Activated CD8-positive, alpha-beta memory T cell treated with anti-CD3 and anti-CD28 coated beads, Interleukin-2, amount 50 U/mL, for 48 hours (primary cell): ENCODE measurements around the gene MFAP3L.

ENCODE experiments used
- DNase-seq: peaks from one replicate; pipeline ENCODE4 v3.0.0-alpha.2; 2020

MFAP3L gene

GRCh38 chr4:170017252-170017651 lies 8.9 kb downstream of the MFAP3L start:
- DNase-seq = no peak

- DNase-seq = no peak
These were observed 10.9 kb downstream of the MFAP3L start for GRCh38 chr4:170015285-170015684.

DNA sequence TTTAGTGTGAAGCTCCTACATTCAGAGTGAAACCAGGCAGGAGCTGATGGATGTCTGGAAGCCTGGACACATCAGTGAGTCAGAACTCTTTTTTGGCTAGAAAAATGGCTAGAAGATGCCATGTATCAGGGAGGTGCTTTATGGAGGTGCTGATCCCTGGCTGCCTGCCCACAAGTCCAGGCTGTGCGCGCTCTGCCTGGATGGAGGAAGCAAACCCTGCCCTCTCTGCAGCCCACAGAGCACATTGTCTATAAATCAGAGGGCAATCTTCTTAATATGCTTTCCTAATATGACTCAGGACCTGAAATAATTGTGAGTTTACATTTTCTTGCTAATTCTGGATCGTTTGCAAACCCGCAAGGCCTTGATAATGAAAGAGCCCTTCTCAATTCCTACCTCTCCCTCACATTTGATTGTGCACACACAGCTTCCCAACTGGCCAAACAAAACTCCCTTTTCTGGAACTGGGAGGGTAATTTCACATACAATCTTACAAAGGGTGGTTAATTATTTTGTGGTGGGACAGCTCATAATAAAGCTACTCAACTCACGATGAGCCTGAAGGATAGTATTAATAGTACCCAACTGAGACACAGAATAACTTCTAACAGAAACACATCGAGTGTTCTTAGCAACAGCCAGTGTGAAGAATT lies 11.7 kb downstream of the MFAP3L start:
- DNase-seq = no peak

DNA sequence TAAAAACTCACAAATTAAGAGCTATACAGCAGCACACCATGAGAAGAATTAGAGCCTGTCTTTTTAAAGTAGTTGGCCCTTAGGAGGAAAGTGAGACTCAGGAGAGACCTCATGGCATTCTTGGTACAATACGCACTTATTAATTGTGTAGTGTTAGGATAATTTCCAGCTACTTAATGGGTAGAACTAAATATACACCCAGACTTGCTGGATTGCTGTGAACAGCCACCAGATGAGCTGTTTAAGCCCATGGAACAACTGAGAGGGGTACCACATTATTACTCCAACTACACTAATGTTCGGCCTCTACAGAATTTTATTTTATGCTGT lies 13.6 kb downstream of the MFAP3L start:
- DNase-seq = no peak

DNA sequence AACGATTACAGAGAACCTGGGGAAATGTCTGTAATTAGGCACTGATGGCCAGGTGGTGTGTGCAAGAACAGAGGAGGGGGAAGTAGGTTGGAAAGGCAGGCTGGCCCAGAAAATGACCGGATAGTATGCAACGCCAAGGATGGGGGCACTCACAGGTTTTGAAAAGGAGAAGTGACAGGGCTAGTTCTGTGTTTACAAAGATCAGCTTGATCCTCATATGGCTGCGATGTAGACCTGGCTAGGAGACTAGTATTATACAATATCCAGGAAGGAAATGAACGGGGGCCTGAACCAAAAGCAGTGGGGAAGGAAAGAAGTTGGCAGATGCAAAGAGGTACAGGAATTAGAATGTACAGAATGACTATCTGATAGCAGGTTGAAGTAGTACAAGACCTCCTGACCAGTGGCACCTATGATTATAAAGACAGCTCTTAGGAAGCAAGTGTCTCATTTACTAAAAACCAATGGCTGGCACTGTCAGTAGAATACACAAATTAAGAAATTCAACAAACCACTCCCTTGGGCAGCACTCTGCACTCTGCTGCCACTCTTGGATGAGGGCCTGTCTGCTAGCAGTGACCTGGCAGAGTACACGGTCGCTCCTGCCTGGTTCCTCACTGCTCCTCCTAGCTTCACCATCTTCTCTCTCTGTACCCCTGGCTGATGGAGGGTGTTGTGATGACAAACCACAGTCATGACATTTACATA lies 14.1 kb downstream of the MFAP3L start:
- DNase-seq = no peak

DNA sequence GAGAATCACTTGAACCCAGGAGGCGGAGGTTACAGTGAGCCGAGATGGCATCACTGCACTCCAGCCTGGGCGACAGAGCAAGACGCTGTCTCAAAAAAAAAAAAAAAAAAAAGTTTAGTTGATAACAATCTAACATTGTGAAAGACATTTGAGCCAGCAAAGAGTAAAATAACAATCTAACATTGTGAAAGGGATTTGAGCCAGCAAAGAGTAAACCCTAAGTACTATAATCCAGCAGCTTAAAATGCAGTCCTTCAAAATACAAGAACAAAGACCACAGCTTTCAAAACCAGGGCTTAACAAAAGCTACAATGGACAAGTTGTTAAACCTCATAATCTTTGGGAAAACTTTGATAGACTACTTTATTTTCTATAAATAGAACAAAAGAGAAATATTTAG lies 16.9 kb downstream of the MFAP3L start:
- DNase-seq = no peak

DNA sequence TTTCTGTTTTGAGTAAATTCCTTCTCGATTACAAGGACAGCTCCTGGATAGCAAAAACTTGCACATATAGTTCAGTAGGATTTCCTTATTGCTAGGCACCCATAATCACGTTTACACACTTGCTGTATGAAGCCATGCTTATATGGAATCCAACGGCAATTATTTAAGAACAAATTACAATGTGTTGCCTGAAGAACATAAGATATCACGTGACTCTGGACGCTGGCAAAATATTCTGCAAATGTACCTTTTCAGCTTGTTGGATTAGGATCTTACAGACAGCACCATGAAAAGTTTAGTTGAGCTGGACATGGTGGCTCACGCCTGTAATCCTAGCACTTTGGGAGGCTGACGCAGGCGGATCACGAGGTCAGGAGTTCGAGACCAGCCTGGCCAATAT lies 17.4 kb downstream of the MFAP3L start:
- no peak for DNase-seq

- DNase-seq = no peak
These were observed 17.8 kb downstream of the MFAP3L start for GRCh38 chr4:170008371-170008770.

GRCh38 chr4:170007113-170007512 lies 19.1 kb downstream of the MFAP3L start:
- no peak for DNase-seq

DNA sequence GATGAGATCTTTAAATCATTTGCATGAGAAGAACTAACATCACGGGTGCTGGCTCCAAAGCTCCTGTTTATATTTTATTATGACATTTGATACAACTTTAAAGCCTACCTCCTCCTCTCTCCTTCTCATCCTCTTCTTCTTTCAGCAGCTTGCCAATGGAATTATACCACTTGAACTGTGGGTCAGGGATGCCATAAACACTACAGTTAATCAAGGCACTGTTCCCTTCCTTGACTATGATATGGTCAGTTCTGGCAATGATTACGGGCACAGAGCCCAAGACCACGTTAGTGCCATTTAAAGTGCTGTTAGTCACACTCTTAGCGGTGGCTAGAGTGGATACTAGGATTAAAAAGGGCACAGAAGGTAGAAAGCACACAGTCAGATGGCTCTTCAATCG lies 20.7 kb downstream of the MFAP3L start:
- no peak for DNase-seq

DNA sequence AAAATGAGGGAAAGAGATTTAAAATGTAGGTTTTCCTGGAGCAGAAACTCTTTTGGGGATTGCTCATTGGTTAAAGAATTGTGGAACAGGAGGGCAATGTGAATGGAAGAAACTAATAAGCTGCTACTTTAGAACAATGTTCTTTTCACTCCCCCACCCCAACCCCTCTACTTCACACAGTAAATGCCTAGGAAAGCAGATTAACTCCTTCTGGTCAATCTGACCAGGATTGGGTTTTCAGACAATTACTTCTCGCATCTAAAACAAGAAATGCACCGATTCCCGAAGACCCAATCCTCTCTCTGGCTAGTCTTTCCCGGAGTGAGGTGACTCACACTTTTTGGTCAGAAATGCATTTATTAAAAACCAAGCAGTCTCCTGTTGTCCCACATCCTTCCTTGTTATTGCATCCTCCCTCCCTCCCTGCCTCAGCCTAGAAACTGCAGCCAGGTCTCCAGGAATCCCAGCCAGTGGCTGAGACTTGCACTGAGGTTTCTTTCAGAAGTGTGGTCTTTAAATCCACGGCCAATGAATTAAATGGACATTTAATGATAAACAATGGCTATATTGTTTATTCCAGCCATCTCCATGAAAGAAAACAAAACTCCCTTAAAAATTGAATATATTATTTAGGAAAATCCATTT lies 21.4 kb downstream of the MFAP3L start:
- DNase-seq = no peak

DNA sequence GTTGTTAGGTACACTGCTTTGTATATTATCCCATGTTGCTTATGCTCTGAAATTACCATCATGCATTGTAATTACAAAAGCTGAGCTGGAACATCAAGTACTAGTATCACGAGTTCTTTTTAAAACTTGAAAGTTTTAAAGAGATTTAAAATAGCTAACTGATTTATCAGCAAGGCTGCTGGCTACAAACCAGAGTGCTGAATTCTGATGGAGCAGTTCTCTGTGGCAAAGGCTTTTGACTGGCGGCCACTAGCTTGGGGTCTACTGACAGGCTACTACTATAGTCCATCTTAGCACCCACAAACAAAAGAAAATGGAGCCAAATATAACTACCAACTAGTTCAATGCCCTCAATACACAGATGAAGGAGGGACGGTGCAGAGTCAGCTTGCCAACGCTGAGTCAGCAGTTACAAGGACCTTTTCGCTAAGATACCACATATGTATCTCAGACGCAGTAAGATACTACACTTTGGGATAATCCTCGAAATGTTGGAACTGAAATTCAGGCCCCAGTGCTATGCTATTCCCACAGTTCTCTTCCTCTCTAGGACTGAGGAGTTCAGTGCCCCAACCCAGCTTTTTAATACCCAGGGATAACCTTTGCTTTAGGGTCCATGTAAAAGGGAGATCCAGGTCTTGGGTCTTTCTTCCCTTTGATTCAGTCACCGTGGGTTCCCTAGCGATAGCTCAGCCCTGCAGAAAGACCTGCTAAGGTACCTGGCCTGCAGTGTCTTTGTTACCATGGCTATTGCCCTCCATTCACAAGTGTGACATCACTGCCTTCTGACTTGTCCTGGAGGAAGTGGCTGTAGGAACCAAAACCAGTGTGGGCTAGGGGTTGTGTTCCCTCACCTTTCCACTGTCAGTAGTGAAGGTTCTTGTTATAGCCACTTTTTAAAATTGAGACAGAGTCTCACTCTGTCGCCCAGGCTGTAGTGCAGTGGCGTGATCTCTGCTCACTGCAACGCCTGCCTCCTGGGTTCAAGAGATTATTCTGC lies 22.8 kb downstream of the MFAP3L start:
- no peak for DNase-seq

DNA sequence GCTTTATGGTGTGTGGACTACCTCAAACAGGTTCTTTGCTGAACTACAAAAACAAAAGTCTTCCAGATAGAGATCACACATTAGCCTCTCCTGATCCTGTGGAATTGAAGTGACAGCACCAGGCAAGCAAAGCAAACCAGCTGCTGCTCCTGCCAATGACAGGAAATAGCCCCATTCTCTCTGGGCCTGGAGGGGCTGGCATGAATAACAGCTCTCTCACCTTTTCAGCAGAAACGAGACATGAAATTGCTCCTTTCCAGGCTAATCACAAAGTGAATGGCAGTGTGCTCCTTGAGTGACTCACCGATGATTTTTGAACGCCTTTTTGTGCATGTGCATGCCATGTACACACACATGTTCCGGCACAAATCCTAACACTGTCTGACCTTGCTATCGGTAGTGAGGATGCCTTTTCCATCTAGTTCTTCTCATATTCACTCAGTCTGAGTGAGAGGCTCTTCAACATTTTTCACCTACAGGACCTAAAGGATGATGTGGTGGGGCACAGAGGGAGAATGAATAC lies 24.4 kb downstream of the MFAP3L start:
- no peak for DNase-seq

GRCh38 chr4:170001011-170001744 lies 25.0 kb downstream of the MFAP3L start:
- no peak for DNase-seq

DNA sequence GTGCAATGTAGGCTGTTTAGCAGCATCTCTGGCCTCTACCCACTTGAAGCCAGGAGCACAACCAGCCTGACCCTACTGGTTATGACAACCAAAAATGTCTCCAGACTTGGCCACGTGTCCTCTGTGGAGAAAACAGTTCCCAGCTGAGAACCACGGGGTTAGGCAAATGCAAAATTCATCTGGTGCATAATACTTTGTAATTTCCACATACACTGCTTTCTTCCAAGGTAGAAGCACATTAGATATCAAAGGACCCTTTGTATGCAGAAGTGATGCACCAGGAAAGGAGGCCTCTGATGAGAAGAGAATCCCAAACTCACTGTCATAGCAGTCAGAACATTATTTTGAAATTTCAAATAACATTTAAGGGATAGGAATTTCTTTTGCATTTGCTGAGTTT lies 26.3 kb downstream of the MFAP3L start:
- no peak for DNase-seq

- DNase-seq = no peak
These were observed 27.2 kb downstream of the MFAP3L start for GRCh38 chr4:169998981-169999380.

DNA sequence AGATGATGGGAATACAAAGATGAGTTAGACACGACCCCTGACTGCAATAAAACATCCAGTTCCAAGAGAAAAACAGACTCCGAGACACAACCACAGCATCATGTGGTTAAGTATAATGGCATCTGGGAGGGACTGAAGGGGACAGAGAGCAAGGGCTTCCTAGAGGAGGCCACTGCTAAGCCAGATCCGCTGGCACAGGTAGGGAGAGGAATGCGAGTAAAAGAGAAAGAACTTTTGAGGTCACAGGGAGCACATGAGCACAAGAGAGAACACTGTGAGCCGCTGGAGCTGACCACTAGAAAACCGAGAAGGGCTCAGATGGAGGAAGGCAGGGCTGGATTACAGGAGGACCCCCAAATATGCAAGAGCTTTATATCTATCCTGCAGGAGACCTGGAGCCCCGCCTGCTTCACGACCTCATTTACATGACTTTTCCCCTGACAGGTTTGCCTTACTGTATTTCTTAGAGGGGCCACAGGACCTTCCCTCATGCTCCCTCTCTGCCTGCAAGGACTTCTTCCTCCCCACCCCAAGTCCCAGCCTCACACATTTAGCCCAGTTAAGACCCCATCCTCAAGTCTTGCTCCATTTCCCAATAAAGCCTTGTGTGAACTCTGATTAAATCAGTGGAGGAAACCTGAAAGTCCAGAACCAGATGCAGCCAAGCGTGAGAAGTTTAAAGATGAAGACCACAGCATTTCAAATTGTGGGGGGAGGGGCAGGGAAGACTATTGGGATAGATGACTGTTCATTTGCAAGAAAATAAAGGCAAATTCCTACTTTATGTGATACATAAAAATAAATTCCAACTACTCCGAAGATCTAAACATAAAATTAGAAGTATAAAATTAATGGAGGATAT lies 29.6 kb downstream of the MFAP3L start:
- DNase-seq = no peak

DNA sequence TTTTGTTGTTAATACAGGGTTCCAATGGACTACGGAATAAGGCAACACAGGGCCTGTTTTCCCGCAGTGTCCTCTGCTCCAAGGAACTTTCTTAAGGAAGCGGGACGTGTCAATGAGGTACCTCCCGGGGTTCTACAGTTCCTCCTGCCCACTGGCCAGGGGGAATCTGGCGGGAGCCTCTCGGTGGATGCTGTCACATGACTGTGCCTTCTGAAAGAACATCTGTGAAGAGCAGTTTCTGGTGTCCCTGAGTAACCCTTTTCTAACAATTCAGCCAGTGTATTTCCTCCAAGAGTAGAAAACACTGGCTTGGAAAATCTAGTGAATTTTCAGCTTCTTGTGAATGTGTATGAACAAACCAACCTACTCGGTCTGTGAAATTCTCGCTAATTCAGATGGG lies 32.7 kb downstream of the MFAP3L start:
- no peak for DNase-seq

GRCh38 chr4:169988252-169988651 lies 37.9 kb downstream of the MFAP3L start:
- DNase-seq = no peak

GRCh38 chr4:169987327-169988228 lies 38.6 kb downstream of the MFAP3L start:
- DNase-seq = no peak
